Fibroblast of pulmonary artery (primary cell): ENCODE measurements around the gene TXNL4B.
A peak's percentile ranks its signal among the peaks of the same experiment; 100 is the strongest.

Experiments used
- DNase-seq: peaks from one replicate; pipeline ENCODE4 v3.0.0-alpha.2; 2010; ENCODE audit warnings: low read depth
- H3K4me3 ChIP-seq: replicated peaks from 2 replicates; pipeline ENCODE4 v1.5.1; 2011; ENCODE audit warnings: low read depth, mild to moderate bottlenecking, control low read depth, low read length, moderate library complexity
- CTCF ChIP-seq: IDR thresholded peaks from 2 replicates; pipeline ENCODE4 v1.5.1; 2011; ENCODE audit warnings: mild to moderate bottlenecking, control low read depth, low read length, inconsistent platforms; ENCODE audit errors: missing control alignments

TXNL4B gene

DNA sequence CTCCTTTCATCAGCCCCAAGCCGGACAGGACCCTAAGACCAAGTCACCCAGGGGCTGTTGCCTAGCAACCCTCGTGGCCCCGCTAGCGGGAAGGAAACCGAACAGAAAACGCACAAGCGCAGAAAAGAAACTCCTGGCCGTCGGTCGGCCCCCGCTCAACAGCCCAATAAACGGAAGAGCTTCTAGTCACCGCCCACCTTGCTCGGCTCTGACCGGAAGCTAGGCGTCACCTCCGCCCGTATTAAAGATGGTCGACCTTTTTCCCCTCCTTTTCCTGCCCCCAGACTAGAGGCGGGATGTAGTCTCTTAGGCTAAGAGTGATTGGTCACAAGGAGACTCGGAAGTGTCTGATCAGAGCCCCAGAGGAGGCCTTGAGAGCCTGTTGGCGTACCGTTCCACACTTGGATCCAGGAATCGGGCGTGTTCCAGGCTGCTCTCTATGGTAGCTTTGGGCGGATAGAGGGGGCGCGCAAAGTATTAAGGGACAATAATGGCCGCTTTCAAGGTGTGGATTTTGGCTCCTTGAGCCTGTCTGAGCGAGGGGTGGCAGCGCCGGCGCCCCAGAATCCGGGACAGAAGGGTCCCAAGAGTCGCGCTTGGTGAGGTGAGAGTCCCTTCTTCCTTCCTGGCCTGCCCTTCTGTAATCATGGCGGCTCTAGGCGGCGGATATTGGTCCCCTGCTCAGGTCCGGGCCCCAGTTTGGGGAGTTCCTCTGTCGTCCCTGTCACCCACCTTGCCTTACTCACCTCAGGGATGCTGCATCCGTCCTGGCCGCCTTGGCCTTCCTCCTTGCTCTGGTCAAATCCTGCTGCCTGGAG is at the start of gene TXNL4B, which contains the start of gene DHX38:
Gene TXNL4B, minus strand, starts transcription at position 173 of the 818 bp plus-strand sequence. CDS start 2,871 bp downstream, outside the sequence.
Gene DHX38, plus strand, starts transcription at position 400 of the 818 bp plus-strand sequence. CDS start 2,311 bp downstream, outside the sequence.
- no peak for TF ChIP-seq CTCF
- DNase-seq = peak; percentile 99
- peak within 1 kb of the TSS; percentile 99 for H3K4me3 ChIP-seq

- no peak for TF ChIP-seq CTCF
- no peak for DNase-seq
- no peak overlapping the region for H3K4me3 ChIP-seq
Observed at GRCh38 chr16:72142476-72142875, 49.1 kb upstream of the TXNL4B start.

- TF ChIP-seq CTCF = no peak
- H3K4me3 ChIP-seq = no peak overlapping the region
- DNase-seq = no peak
Observed at GRCh38 chr16:72139908-72140307, 46.5 kb upstream of the TXNL4B start.

DNA sequence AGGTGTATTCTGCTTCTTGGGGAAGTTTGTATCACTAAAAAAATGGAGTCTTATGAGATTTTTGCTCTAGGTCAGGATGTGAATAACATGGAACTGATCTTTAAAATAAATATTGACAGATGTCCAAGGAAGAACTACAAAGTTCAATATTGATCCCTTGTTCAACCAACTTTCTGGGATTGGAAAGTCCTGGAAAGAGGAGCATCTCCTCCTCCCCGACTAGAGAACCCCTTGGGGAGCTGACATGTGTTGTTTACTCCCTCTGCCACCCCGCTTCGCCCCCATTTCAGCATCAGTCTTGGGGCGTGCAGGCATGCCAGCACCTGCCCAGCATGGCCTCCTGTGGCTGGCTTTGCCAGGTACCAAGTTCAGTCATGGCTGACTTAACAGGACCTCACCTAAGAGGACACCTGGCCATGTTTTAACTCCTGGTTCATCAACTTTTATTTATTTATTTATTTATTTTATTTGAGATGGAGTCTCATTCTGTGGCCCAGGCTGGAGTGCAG is 44.7 kb upstream of the TXNL4B start:
- no peak for DNase-seq
- no peak for TF ChIP-seq CTCF

GRCh38 chr16:72137380-72138063 is 44.1 kb upstream of the TXNL4B start:
- DNase-seq = no peak
- TF ChIP-seq CTCF = no peak
- H3K4me3 ChIP-seq = no peak overlapping the region

More for the DNA sequence above, 44.7 kb upstream of the TXNL4B start:
- H3K4me3 ChIP-seq = no peak overlapping the region

- H3K4me3 ChIP-seq = no peak overlapping the region
- no peak for TF ChIP-seq CTCF
- DNase-seq = no peak
Observed at GRCh38 chr16:72134507-72134906, 41.1 kb upstream of the TXNL4B start.
